ENCODE results near the gene SPATA21. TPM values are rescaled to one million over a fixed set of nuclear protein-coding genes. Genes with fewer than 3 reads are reported as not detected.
"Not testable (repeated sequence)": the region's sequence is repeated elsewhere in the genome, so short reads cannot be mapped to it uniquely, and the experiment has no call there.

The SPATA21 gene
- total RNA-seq, 1 donor from 2014 or later, result not detected

- intact Hi-C loops (cut with micrococcal nuclease), result no loop called here
- Mint-ChIP-seq H3K4me1 (ENCODE audit: low read depth) (no peaks in the 10 kb centered on the region), H3K4me3 (ENCODE audit: low read depth) (no peak overlapping the region), H3K9me3 (no peaks in the 10 kb centered on the region), H3K27me3 (ENCODE audit: low read depth) (no peaks in the 10 kb centered on the region), H3K27ac (no peak overlapping the region), H3K36me3 (ENCODE audit: low read depth) (peaks cover 54% of the 10 kb centered on the region)
- no peak for DNase-seq (ENCODE audit: low spot score)
These were observed 27.8 kb upstream of the SPATA21 start for GRCh38 chr1:16464917-16465625.

GRCh38 chr1:16462773-16463330 is 25.6 kb upstream of the SPATA21 start:
- Mint-ChIP-seq H3K4me1 (ENCODE audit: low read depth) (no peaks in the 10 kb centered on the region), H3K9me3 (no peaks in the 10 kb centered on the region), H3K27ac (no peak overlapping the region), H3K27me3 (ENCODE audit: low read depth) (no peaks in the 10 kb centered on the region), H3K36me3 (ENCODE audit: low read depth) (peaks cover 72% of the 10 kb centered on the region), H3K4me3 (ENCODE audit: low read depth) (no peak overlapping the region)
- DNase-seq (ENCODE audit: low spot score), result no peak
- intact Hi-C loops (cut with micrococcal nuclease), result no loop called here

GRCh38 chr1:16461681-16462080 is 24.5 kb upstream of the SPATA21 start:
- Mint-ChIP-seq H3K27me3 (ENCODE audit: low read depth) (no peaks in the 10 kb centered on the region), H3K9me3 (no peaks in the 10 kb centered on the region), H3K27ac (no peak overlapping the region), H3K4me1 (ENCODE audit: low read depth) (no peaks in the 10 kb centered on the region), H3K36me3 (ENCODE audit: low read depth) (peaks cover 68% of the 10 kb centered on the region), H3K4me3 (ENCODE audit: low read depth) (no peak overlapping the region)
- intact Hi-C loops (cut with micrococcal nuclease), result no loop called here
- DNase-seq (ENCODE audit: low spot score), result no peak

- Mint-ChIP-seq H3K36me3 (ENCODE audit: low read depth) (peaks cover 72% of the 10 kb centered on the region), H3K27ac (no peak overlapping the region), H3K4me1 (ENCODE audit: low read depth) (no peaks in the 10 kb centered on the region), H3K27me3 (ENCODE audit: low read depth) (no peaks in the 10 kb centered on the region), H3K4me3 (ENCODE audit: low read depth) (no peak overlapping the region), H3K9me3 (no peaks in the 10 kb centered on the region)
- intact Hi-C loops (cut with micrococcal nuclease), result no loop called here
- DNase-seq (ENCODE audit: low spot score), result no peak
These were observed 22.2 kb upstream of the SPATA21 start for GRCh38 chr1:16459352-16459925.

- intact Hi-C loops (cut with micrococcal nuclease), result no loop called here
- no peak overlapping the region for H3K27ac Mint-ChIP-seq
- H3K4me1 Mint-ChIP-seq (ENCODE audit: low read depth), result no peaks in the 10 kb centered on the region
- peaks cover 72% of the 10 kb centered on the region for H3K36me3 Mint-ChIP-seq (ENCODE audit: low read depth)
- H3K27me3 Mint-ChIP-seq (ENCODE audit: low read depth), result no peaks in the 10 kb centered on the region
- no peaks in the 10 kb centered on the region for H3K9me3 Mint-ChIP-seq
- DNase-seq (ENCODE audit: low spot score), result no peak
- no peak overlapping the region for H3K4me3 Mint-ChIP-seq (ENCODE audit: low read depth)
These were observed 21.6 kb upstream of the SPATA21 start for GRCh38 chr1:16458831-16459230.

- H3K4me3 Mint-ChIP-seq (ENCODE audit: low read depth); H3K4me1 Mint-ChIP-seq (ENCODE audit: low read depth); intact Hi-C loops (cut with micrococcal nuclease); H3K9me3 Mint-ChIP-seq; DNase-seq (ENCODE audit: low spot score); H3K27me3 Mint-ChIP-seq (ENCODE audit: low read depth): not testable (repeated sequence)
- Mint-ChIP-seq H3K36me3 (ENCODE audit: low read depth) (peaks cover 67% of the 10 kb centered on the region), H3K27ac (peak overlapping the region; percentile 38)
These were observed 18.9 kb upstream of the SPATA21 start for GRCh38 chr1:16456151-16456550.

- peaks cover 70% of the 10 kb centered on the region for H3K36me3 Mint-ChIP-seq (ENCODE audit: low read depth)
These were observed 17.7 kb upstream of the SPATA21 start for GRCh38 chr1:16454909-16455308.

GRCh38 chr1:16451841-16452528 is 14.8 kb upstream of the SPATA21 start:
- Mint-ChIP-seq H3K36me3 (ENCODE audit: low read depth) (peaks cover 78% of the 10 kb centered on the region), H3K27ac (peak overlapping the region; percentile 19), H3K4me3 (ENCODE audit: low read depth) (no peak overlapping the region)

More at GRCh38 chr1:16454909-16455308, 17.7 kb upstream of the SPATA21 start:
- H3K4me3 Mint-ChIP-seq (ENCODE audit: low read depth); H3K27ac Mint-ChIP-seq; intact Hi-C loops (cut with micrococcal nuclease); H3K9me3 Mint-ChIP-seq; H3K27me3 Mint-ChIP-seq (ENCODE audit: low read depth); DNase-seq (ENCODE audit: low spot score); H3K4me1 Mint-ChIP-seq (ENCODE audit: low read depth): not testable (repeated sequence)

GRCh38 chr1:16450863-16451481 is 13.7 kb upstream of the SPATA21 start:
- Mint-ChIP-seq H3K27ac (peak overlapping the region; percentile 42), H3K9me3 (no peaks in the 10 kb centered on the region), H3K36me3 (ENCODE audit: low read depth) (peaks cover 71% of the 10 kb centered on the region), H3K4me3 (ENCODE audit: low read depth) (no peak overlapping the region), H3K27me3 (ENCODE audit: low read depth) (no peaks in the 10 kb centered on the region), H3K4me1 (ENCODE audit: low read depth) (peaks cover 18% of the 10 kb centered on the region)
- no peak for DNase-seq (ENCODE audit: low spot score)
- intact Hi-C loops (cut with micrococcal nuclease), result no loop called here

More at GRCh38 chr1:16451841-16452528, 14.8 kb upstream of the SPATA21 start:
- DNase-seq (ENCODE audit: low spot score), result no peak
- no peaks in the 10 kb centered on the region for H3K27me3 Mint-ChIP-seq (ENCODE audit: low read depth)
- H3K4me1 Mint-ChIP-seq (ENCODE audit: low read depth), result peaks cover 18% of the 10 kb centered on the region
- intact Hi-C loops (cut with micrococcal nuclease), result no loop called here
- no peaks in the 10 kb centered on the region for H3K9me3 Mint-ChIP-seq

GRCh38 chr1:16449666-16450065 is 12.4 kb upstream of the SPATA21 start:
- intact Hi-C loops (cut with micrococcal nuclease), result no loop called here
- H3K9me3 Mint-ChIP-seq, result no peaks in the 10 kb centered on the region
- DNase-seq (ENCODE audit: low spot score), result no peak
- peaks cover 18% of the 10 kb centered on the region for H3K4me1 Mint-ChIP-seq (ENCODE audit: low read depth)
- no peak overlapping the region for H3K27ac Mint-ChIP-seq
- H3K36me3 Mint-ChIP-seq (ENCODE audit: low read depth), result peaks cover 67% of the 10 kb centered on the region
- H3K27me3 Mint-ChIP-seq (ENCODE audit: low read depth), result no peaks in the 10 kb centered on the region
- no peak overlapping the region for H3K4me3 Mint-ChIP-seq (ENCODE audit: low read depth)

GRCh38 chr1:16449065-16449464 is 11.8 kb upstream of the SPATA21 start:
- Mint-ChIP-seq H3K4me3 (ENCODE audit: low read depth) (no peak overlapping the region), H3K4me1 (ENCODE audit: low read depth) (peaks cover 20% of the 10 kb centered on the region), H3K27me3 (ENCODE audit: low read depth) (no peaks in the 10 kb centered on the region), H3K9me3 (no peaks in the 10 kb centered on the region), H3K36me3 (ENCODE audit: low read depth) (peaks cover 71% of the 10 kb centered on the region), H3K27ac (peak overlapping the region; percentile 38)
- intact Hi-C loops (cut with micrococcal nuclease), result no loop called here
- no peak for DNase-seq (ENCODE audit: low spot score)

- H3K27me3 Mint-ChIP-seq (ENCODE audit: low read depth), result no peaks in the 10 kb centered on the region
- H3K9me3 Mint-ChIP-seq, result no peaks in the 10 kb centered on the region
- intact Hi-C loops (cut with micrococcal nuclease), result no loop called here
- H3K4me3 Mint-ChIP-seq (ENCODE audit: low read depth), result no peak overlapping the region
- peaks cover 25% of the 10 kb centered on the region for H3K4me1 Mint-ChIP-seq (ENCODE audit: low read depth)
- H3K27ac Mint-ChIP-seq, result no peak overlapping the region
- H3K36me3 Mint-ChIP-seq (ENCODE audit: low read depth), result peaks cover 76% of the 10 kb centered on the region
- no peak for DNase-seq (ENCODE audit: low spot score)
These were observed 10.4 kb upstream of the SPATA21 start for GRCh38 chr1:16447641-16448040.

Measured in activated T-helper 2 cell treated with anti-CD3 and anti-CD28 coated beads, Interferon-gamma antibody, Interleukin-2, Interleukin-4, amounts not matched to agents 10 μg/mL and 5 μg/mL and 100 μg/mL, durations not matched to agents 14 hours and 24 hours and 36 hours (primary cell).